ENCODE measurements around the gene FOXP1. TPM values are rescaled to one million over a fixed set of nuclear protein-coding genes. Genes with fewer than 3 reads are reported as not detected.

The FOXP1 gene
- polyA plus RNA-seq, 5 donors: 88.9 to 130 (median 123) TPM

GRCh38 chr3:71376911-71377310, 206.6 kb downstream of the FOXP1 start:
- DNase-seq: no peak

GRCh38 chr3:71376503-71376902, 207.0 kb downstream of the FOXP1 start:
- no peak for DNase-seq

- DNase-seq: no peak
These were observed 208.9 kb downstream of the FOXP1 start for GRCh38 chr3:71374582-71374981.

- DNase-seq: no peak
These were observed 210.5 kb downstream of the FOXP1 start for GRCh38 chr3:71372911-71373637.

- DNase-seq: no peak
These were observed 211.2 kb downstream of the FOXP1 start for GRCh38 chr3:71372241-71372768.

GRCh38 chr3:71371282-71371681, 212.2 kb downstream of the FOXP1 start:
- no peak for DNase-seq

GRCh38 chr3:71370467-71370866, 213.1 kb downstream of the FOXP1 start:
- DNase-seq: no peak

- DNase-seq: no peak
These were observed 213.7 kb downstream of the FOXP1 start for GRCh38 chr3:71369701-71370391.

- no peak for DNase-seq
These were observed 216.4 kb downstream of the FOXP1 start for GRCh38 chr3:71366988-71367604.

- DNase-seq: no peak
These were observed 222.1 kb downstream of the FOXP1 start for GRCh38 chr3:71361334-71361890.

GRCh38 chr3:71360764-71361163, 222.8 kb downstream of the FOXP1 start:
- DNase-seq: no peak

GRCh38 chr3:71360180-71360579, 223.3 kb downstream of the FOXP1 start:
- DNase-seq: no peak

- DNase-seq: no peak
These were observed 225.3 kb downstream of the FOXP1 start for GRCh38 chr3:71358243-71358642.

GRCh38 chr3:71356265-71356664, 227.3 kb downstream of the FOXP1 start:
- no peak for DNase-seq

GRCh38 chr3:71355862-71356261, 227.7 kb downstream of the FOXP1 start:
- DNase-seq: no peak

GRCh38 chr3:71355037-71355436, 228.5 kb downstream of the FOXP1 start:
- no peak for DNase-seq

- no peak for DNase-seq
These were observed 232.0 kb downstream of the FOXP1 start for GRCh38 chr3:71351403-71352149.

- no peak for DNase-seq
These were observed 232.5 kb downstream of the FOXP1 start for GRCh38 chr3:71350998-71351397.

GRCh38 chr3:71348831-71349230, 234.7 kb downstream of the FOXP1 start:
- DNase-seq: no peak

- DNase-seq: no peak
These were observed 235.4 kb downstream of the FOXP1 start for GRCh38 chr3:71348001-71348632.

- DNase-seq: no peak
These were observed 237.5 kb downstream of the FOXP1 start for GRCh38 chr3:71346061-71346460.
